IMR-90 (cell line): ENCODE measurements around the gene ANK3. TPM values are rescaled to one million over a fixed set of nuclear protein-coding genes. Genes with fewer than 3 reads are reported as not detected.

ENCODE experiments used
- ATAC-seq: fragments of 200-7000 bp; cut with Tn5 transposase; 2 replicates; pipeline ENCODE4 v1.9.1; 2020; ENCODE audit warnings: low read depth, mild to moderate bottlenecking, moderate library complexity
- BruUV-seq: library from RNA; stranded (reverse); fragments of 400-500 nt; replicated peaks from 2 replicates; lab custom pipeline; 2021; lab: Mats Ljungman, UMichigan
- CTCF ChIA-PET: fragments of 300-600 bp; formaldehyde crosslinking; extraction: SDS; loops from one replicate; lab custom pipeline; 2021; ENCODE audit warnings: antibody characterized with exemption; lab: Yijun Ruan, JAX
- POLR2A ChIA-PET: fragments of 300-600 bp; sonication (Branson Sonifier 250); formaldehyde crosslinking; loops from one replicate; lab custom pipeline; 2022; ENCODE audit warnings: antibody characterized with exemption; ENCODE audit not compliant: unreplicated experiment; lab: Charles Lee
- DNase-seq: peaks from one replicate; pipeline ENCODE4 v3.0.0; 2013
- H2AFZ ChIP-seq: replicated peaks from 2 replicates; pipeline ENCODE3; 2013; ENCODE audit warnings: low read length, mild to moderate bottlenecking; ENCODE audit not compliant: poor library complexity
- H2AK5ac ChIP-seq: 2 replicates; pipeline ENCODE4 v1.6.1; 2013; ENCODE audit warnings: low read depth, low read length, inconsistent platforms
- H2AK9ac ChIP-seq: replicated peaks from 2 replicates; pipeline ENCODE3; 2013; ENCODE audit warnings: mild to moderate bottlenecking, low read depth, low read length, moderate library complexity; ENCODE audit not compliant: poor library complexity
- H2BK120ac ChIP-seq: 2 replicates; pipeline ENCODE4 v1.6.1; 2013; ENCODE audit warnings: low read depth, low read length, inconsistent platforms
- H2BK15ac ChIP-seq: 3 replicates; pipeline ENCODE4 v1.6.1; 2013; ENCODE audit warnings: low read depth, low read length, inconsistent platforms
- H2BK20ac ChIP-seq: 2 replicates; pipeline ENCODE4 v1.6.1; 2013; ENCODE audit warnings: low read depth, mild to moderate bottlenecking, inconsistent platforms, low read length, moderate library complexity
- H2BK5ac ChIP-seq: 2 replicates; pipeline ENCODE4 v1.6.1; 2013; ENCODE audit warnings: mild to moderate bottlenecking, low read depth, low read length, inconsistent platforms; ENCODE audit not compliant: poor library complexity, severe bottlenecking
- H3K14ac ChIP-seq: replicated peaks from 2 replicates; pipeline ENCODE4 v1.6.1; 2013; ENCODE audit warnings: low read depth, low read length, inconsistent platforms
- H3K18ac ChIP-seq: 2 replicates; pipeline ENCODE4 v1.6.1; 2013; ENCODE audit warnings: low read depth, low read length, control low read depth
- H3K23ac ChIP-seq: 2 replicates; pipeline ENCODE4 v1.6.1; 2013; ENCODE audit warnings: low read depth, low read length, inconsistent platforms
- H3K27ac ChIP-seq: 2 replicates; pipeline ENCODE4 v1.5.1; 2013; ENCODE audit warnings: mild to moderate bottlenecking, control low read depth, low read length; ENCODE audit not compliant: insufficient read depth
- H3K27me3 ChIP-seq: 2 replicates; pipeline ENCODE4 v1.6.1; 2013; ENCODE audit warnings: low read length; ENCODE audit not compliant: control insufficient read depth, insufficient read depth
- H3K36me3 ChIP-seq: 2 replicates; pipeline ENCODE4 v1.6.1; 2013; ENCODE audit warnings: low read length, mixed read lengths; ENCODE audit not compliant: control insufficient read depth, insufficient read depth
- H3K4ac ChIP-seq: 2 replicates; pipeline ENCODE4 v1.6.1; 2013; ENCODE audit warnings: low read depth, low read length, inconsistent platforms
- H3K4me1 ChIP-seq: 2 replicates; pipeline ENCODE4 v1.6.1; 2013; ENCODE audit warnings: low read length, mixed read lengths; ENCODE audit not compliant: control insufficient read depth, insufficient read depth
- H3K4me2 ChIP-seq: 2 replicates; pipeline ENCODE4 v1.6.1; 2013; ENCODE audit warnings: low read depth, mild to moderate bottlenecking, control low read depth, low read length, moderate library complexity
- H3K4me3 ChIP-seq: 2 replicates; pipeline ENCODE4 v1.5.1; 2013; ENCODE audit warnings: low read depth, mild to moderate bottlenecking, control low read depth, low read length, moderate library complexity; ENCODE audit not compliant: insufficient read depth
- H3K56ac ChIP-seq: 2 replicates; pipeline ENCODE4 v1.6.1; 2013; ENCODE audit warnings: low read length, inconsistent platforms; ENCODE audit not compliant: insufficient read depth; ENCODE audit errors: extremely low read depth
- H3K79me1 ChIP-seq, 2 experiments: 2 replicates each; pipeline ENCODE4 v1.6.1; 2013; ENCODE audit warnings: low read length in 2 of 2, inconsistent platforms in 1 of 2, low read depth in 1 of 2
- H3K9ac ChIP-seq: 2 replicates; pipeline ENCODE4 v1.6.1; 2013; ENCODE audit warnings: low read depth, low read length, control low read depth
- H3K9me1 ChIP-seq: 2 replicates; pipeline ENCODE4 v1.6.1; 2013; ENCODE audit warnings: low read length, inconsistent platforms; ENCODE audit not compliant: insufficient read depth
- H3K9me3 ChIP-seq: 2 replicates; pipeline ENCODE4 v1.6.1; 2013; ENCODE audit warnings: low read length; ENCODE audit not compliant: control insufficient read depth, insufficient read depth
- H4K20me1 ChIP-seq: 2 replicates; pipeline ENCODE4 v1.6.1; 2013; ENCODE audit warnings: low read length, inconsistent platforms; ENCODE audit not compliant: insufficient read depth
- H4K5ac ChIP-seq: 2 replicates; pipeline ENCODE4 v1.6.1; 2013; ENCODE audit warnings: mild to moderate bottlenecking, low read depth, low read length, control low read depth
- H4K8ac ChIP-seq, 2 experiments: 2 replicates each; pipeline ENCODE4 v1.6.1; 2013; ENCODE audit warnings: low read depth in 2 of 2, low read length in 2 of 2, control low read depth in 1 of 2, inconsistent platforms in 1 of 2
- H4K91ac ChIP-seq: 2 replicates; pipeline ENCODE4 v1.6.1; 2013; ENCODE audit warnings: low read depth, low read length, inconsistent platforms; ENCODE audit not compliant: insufficient read depth
- FOS ChIP-seq: fragments of 150-350 bp; IDR thresholded peaks from 2 replicates; pipeline ENCODE4 v1.6.1; 2016; ENCODE audit warnings: low read depth, low read length
- POLR2A ChIP-seq: IDR thresholded peaks from 2 replicates; pipeline ENCODE4 v1.6.1; 2012; ENCODE audit warnings: mild to moderate bottlenecking, low read depth, low read length
- WGBS, 2 experiments: methylation state at CpG; one replicate each; pipeline versions ENCODE4 v1.1.5 to v1.1.7; 2013; ENCODE audit warnings: missing lambda C conversion rate in 2 of 2; ENCODE audit not compliant: insufficient read length in 1 of 2; ENCODE audit errors: extremely low coverage in 2 of 2; 5-methylcytosine and 5-hydroxymethylcytosine counted together
- dilution Hi-C: fragments of 300-500 bp; cut with HindIII; formaldehyde crosslinking; loops from one replicate; pipeline ENCODE4 v1.14.3; 2018; ENCODE audit warnings: low sequenced_read_pairs; ENCODE audit not compliant: unreplicated experiment
- in situ Hi-C: fragments of 300-500 bp; cut with MboI; formaldehyde crosslinking; loops from 3 replicates; pipeline ENCODE4 v1.14.3; 2019; ENCODE audit warnings: low sequenced_read_pairs, inconsistent platforms, mixed read lengths
- intact Hi-C: fragments of 100-400 bp; cut with micrococcal nuclease; formaldehyde crosslinking; loops from 2 replicates; pipeline ENCODE4 v1.10.0; 2022
- polyA plus RNA-seq, 3 experiments: library from polyadenylated mRNA; depleted of rRNA; stranded (reverse); fragments of >200 nt; gene quantifications; 2 replicates each; pipeline ENCODE4 v1.2.3, GENCODE V29; 2012; ENCODE audit warnings: low replicate concordance in 1 of 3
- total RNA-seq: library from RNA; depleted of rRNA; stranded (reverse); fragments of >200 nt; gene quantifications from 2 replicates; pipeline ENCODE4 v1.2.3, GENCODE V29; 2012

ANK3 gene
- total and polyA plus RNA-seq, 2 of the 4 experiments (the other 2 are of a cell fraction) = 0.63 to 1.8 TPM

- no peaks in the 10 kb centered on the region; the same call in 1 of the 2 replicates for H3K27me3 ChIP-seq
- DNase-seq = no peak
- H3K56ac ChIP-seq = no peak overlapping the region
- ChIA-PET CTCF (no interaction called here), POLR2A (no interaction called here)
- H3K9ac ChIP-seq = no peak overlapping the region
- H2BK5ac ChIP-seq = no peak overlapping the region
- H4K5ac ChIP-seq = no peak overlapping the region
- H3K9me3 ChIP-seq = no peaks in the 10 kb centered on the region
- H3K14ac ChIP-seq = no peak overlapping the region
- no peaks in the 10 kb centered on the region for H3K9me1 ChIP-seq
- H4K20me1 ChIP-seq = no peaks in the 10 kb centered on the region
- WGBS, 2 experiments = no CpG with 5 or more reads among the region's 6 CpGs
- H4K91ac ChIP-seq = no peak overlapping the region
- in situ Hi-C loops (no loop called here), dilution Hi-C loops (no loop called here), intact Hi-C loops (no loop called here)
- no peak overlapping the region for H2AK5ac ChIP-seq
- no peak overlapping the region for H3K4ac ChIP-seq
- no peak overlapping the region for H3K23ac ChIP-seq
- no peak overlapping the region for H3K4me2 ChIP-seq
- no peak overlapping the region for H2AFZ ChIP-seq
- H3K18ac ChIP-seq = no peak overlapping the region
- H2BK15ac ChIP-seq = no peak overlapping the region
- no peak overlapping the region for H2BK20ac ChIP-seq
- H3K27ac ChIP-seq = no peak overlapping the region
- H4K8ac ChIP-seq = no peak overlapping the region
- no peaks in the 10 kb centered on the region for H3K79me1 ChIP-seq
- no peak overlapping the region for H2AK9ac ChIP-seq
- no peaks in the 10 kb centered on the region for H3K36me3 ChIP-seq
- H3K4me3 ChIP-seq = no peak overlapping the region
- H3K4me1 ChIP-seq = no peaks in the 10 kb centered on the region
- TF ChIP-seq FOS (no peak), POLR2A (no peak)
- no peak overlapping the region for H2BK120ac ChIP-seq
- BruUV-seq = no TSS peak
- no peak for ATAC-seq
Observed at GRCh38 chr10:60267802-60268201, 121.9 kb downstream of the ANK3 start.
